H1 (cell line): ENCODE data around the gene NEO1. TPM values are rescaled to one million over a fixed set of nuclear protein-coding genes. Genes with fewer than 3 reads are reported as not detected.

Experiments
- CTCF ChIA-PET: fragments of 300-600 bp; sonication (Branson Sonifier 250); formaldehyde crosslinking; loops from one replicate; lab custom pipeline; 2021; ENCODE audit not compliant: partially characterized antibody; lab: Charles Lee
- POLR2A ChIA-PET: fragments of 300-600 bp; sonication (Branson Sonifier 250); formaldehyde crosslinking; loops from one replicate; lab custom pipeline; 2021; ENCODE audit warnings: inconsistent platforms; ENCODE audit not compliant: partially characterized antibody; lab: Charles Lee
- DNase-seq, 2 experiments: peaks; one replicate each; pipeline versions ENCODE4 v3.0.0 to v3.0.0-alpha.2; 2010 to 2022; ENCODE audit warnings: low spot score in 2 of 2, low read depth in 1 of 2, mixed read lengths in 1 of 2
- FAIRE-seq: peaks from 2 replicates; lab custom pipeline; 2011; peaks lifted over from hg19 to GRCh38; lab: Jason Lieb, UNC
- H2AFZ ChIP-seq: 2 replicates; pipeline ENCODE4 v1.8.1; 2012; ENCODE audit warnings: low read length, inconsistent platforms
- H2AK5ac ChIP-seq: 2 replicates; pipeline ENCODE4 v1.6.1; 2013; ENCODE audit warnings: low read depth, low read length
- H2BK120ac ChIP-seq: replicated peaks from 2 replicates; pipeline ENCODE3; 2013; ENCODE audit warnings: low read depth, low read length, inconsistent platforms
- H2BK12ac ChIP-seq: 2 replicates; pipeline ENCODE4 v1.6.1; 2013; ENCODE audit warnings: low read depth, low read length
- H2BK15ac ChIP-seq: 2 replicates; pipeline ENCODE4 v1.6.1; 2013; ENCODE audit warnings: low read length
- H2BK20ac ChIP-seq: 2 replicates; pipeline ENCODE4 v1.6.1; 2013; ENCODE audit warnings: low read length
- H2BK5ac ChIP-seq: 2 replicates; pipeline ENCODE4 v1.6.1; 2013; ENCODE audit warnings: low read depth, low read length
- H3K14ac ChIP-seq: 2 replicates; pipeline ENCODE4 v1.6.1; 2013; ENCODE audit warnings: inconsistent platforms; ENCODE audit not compliant: insufficient read length
- H3K18ac ChIP-seq: 2 replicates; pipeline ENCODE4 v1.6.1; 2013; ENCODE audit warnings: low read length; ENCODE audit errors: extremely low read depth
- H3K23ac ChIP-seq: 2 replicates; pipeline ENCODE4 v1.6.1; 2013; ENCODE audit warnings: inconsistent platforms; ENCODE audit not compliant: insufficient read length
- H3K23me2 ChIP-seq: 2 replicates; pipeline ENCODE4 v1.6.1; 2013; ENCODE audit warnings: low read depth, low read length
- H3K27ac ChIP-seq: 2 replicates; pipeline ENCODE4 v1.6.1; 2011; ENCODE audit warnings: low read depth, low read length, inconsistent platforms
- H3K27me3 ChIP-seq, 4 experiments: replicated peaks in 1 of 4; 1 replicate in 1 of 4; 2 replicates in 3 of 4; pipeline versions ENCODE4 v1.6.1 to v1.8.1; 2011 to 2013; ENCODE audit warnings: low read length in 3 of 4, mild to moderate bottlenecking in 3 of 4, inconsistent platforms in 2 of 4, mixed read lengths in 2 of 4, moderate library complexity in 1 of 4; ENCODE audit not compliant: control insufficient read depth in 3 of 4, insufficient read depth in 3 of 4; ENCODE audit errors: extremely low read depth in 1 of 4
- H3K36me3 ChIP-seq, 4 experiments: 2 replicates each; pipeline versions ENCODE4 v1.6.1 to v1.8.1; 2011 to 2013; ENCODE audit warnings: mild to moderate bottlenecking in 4 of 4, low read length in 3 of 4, moderate library complexity in 2 of 4, control low read depth in 1 of 4, inconsistent platforms in 1 of 4; ENCODE audit not compliant: insufficient read depth in 4 of 4, control insufficient read depth in 2 of 4
- H3K4ac ChIP-seq: replicated peaks from 2 replicates; pipeline ENCODE3; 2013; ENCODE audit warnings: low read length, low read depth, mixed read lengths, inconsistent platforms; ENCODE audit not compliant: insufficient read length
- H3K4me1 ChIP-seq, 4 experiments: replicated peaks in 1 of 4; 1 replicate in 1 of 4; 2 replicates in 3 of 4; pipeline versions ENCODE4 v1.6.1 to v1.8.1; 2011 to 2013; ENCODE audit warnings: low read length in 3 of 4, inconsistent platforms in 2 of 4, mixed read lengths in 1 of 4; ENCODE audit not compliant: insufficient read depth in 4 of 4, control insufficient read depth in 3 of 4
- H3K4me2 ChIP-seq, 2 experiments: 2 replicates each; pipeline versions ENCODE4 v1.6.1 to v1.8.1; 2011 to 2013; ENCODE audit warnings: low read depth in 2 of 2, low read length in 2 of 2, control low read depth in 1 of 2, inconsistent platforms in 1 of 2, mild to moderate bottlenecking in 1 of 2; ENCODE audit not compliant: insufficient read depth in 1 of 2
- H3K4me3 ChIP-seq, 4 experiments: fragments of 200-600, 300-600 bp in 1 of 4; sonication (generic), shearing (Covaris generic), sonication (Bioruptor Twin) in 1 of 4; 2 replicates each; pipeline versions ENCODE4 v1.5.1 to v1.8.1; 2011 to 2016; ENCODE audit warnings: low read length in 4 of 4, low read depth in 3 of 4, control low read depth in 2 of 4, inconsistent platforms in 2 of 4, mild to moderate bottlenecking in 2 of 4, mixed read lengths in 1 of 4, moderate library complexity in 1 of 4; ENCODE audit not compliant: insufficient read depth in 2 of 4; ENCODE audit errors: extremely low read depth in 1 of 4
- H3K56ac ChIP-seq: replicated peaks from 2 replicates; pipeline ENCODE3; 2013; ENCODE audit warnings: low read depth, mild to moderate bottlenecking, mixed read lengths, low read length, inconsistent platforms; ENCODE audit not compliant: insufficient read length
- H3K79me1 ChIP-seq: 2 replicates; pipeline ENCODE4 v1.6.1; 2013; ENCODE audit warnings: low read depth, low read length, control low read depth
- H3K79me2 ChIP-seq, 2 experiments: 2 replicates each; pipeline versions ENCODE4 v1.6.1 to v1.8.1; 2012 to 2013; ENCODE audit warnings: low read length in 2 of 2, mild to moderate bottlenecking in 2 of 2, inconsistent platforms in 1 of 2; ENCODE audit not compliant: insufficient read depth in 2 of 2, control insufficient read depth in 1 of 2
- H3K9ac ChIP-seq, 4 experiments: replicated peaks in 1 of 4; 1 replicate in 1 of 4; 2 replicates in 3 of 4; pipeline versions ENCODE4 v1.6.1 to v1.8.1; 2011 to 2013; ENCODE audit warnings: low read depth in 3 of 4, low read length in 3 of 4, control low read depth in 2 of 4, mild to moderate bottlenecking in 2 of 4, moderate library complexity in 2 of 4, inconsistent platforms in 1 of 4; ENCODE audit errors: extremely low read depth in 1 of 4
- H3K9me3 ChIP-seq, 2 experiments: 2 replicates each; pipeline versions ENCODE4 v1.6.1 to v1.8.1; 2012 to 2013; ENCODE audit warnings: mild to moderate bottlenecking in 2 of 2, moderate library complexity in 2 of 2, control low read depth in 1 of 2, inconsistent platforms in 1 of 2, low read depth in 1 of 2, low read length in 1 of 2, mixed read lengths in 1 of 2; ENCODE audit not compliant: insufficient read depth in 2 of 2
- H4K20me1 ChIP-seq, 2 experiments: replicated peaks in 1 of 2; 2 replicates each; pipeline versions ENCODE3 to v1.8.1; 2011 to 2013; ENCODE audit warnings: inconsistent platforms in 2 of 2, low read length in 2 of 2, mild to moderate bottlenecking in 1 of 2; ENCODE audit not compliant: insufficient read depth in 2 of 2, control insufficient read depth in 1 of 2
- H4K5ac ChIP-seq: 2 replicates; pipeline ENCODE4 v1.6.1; 2013; ENCODE audit warnings: low read length, low read depth, mixed read lengths, inconsistent platforms; ENCODE audit not compliant: insufficient read length
- H4K8ac ChIP-seq: 2 replicates; pipeline ENCODE4 v1.8.0; 2013; ENCODE audit warnings: mild to moderate bottlenecking, moderate library complexity, low read length, inconsistent platforms; ENCODE audit not compliant: insufficient read depth; ENCODE audit errors: extremely low read depth
- H4K91ac ChIP-seq: replicated peaks from 2 replicates; pipeline ENCODE3; 2013; ENCODE audit warnings: low read length, mixed read lengths, inconsistent platforms; ENCODE audit not compliant: insufficient read length
- GTF2F1 ChIP-seq: IDR thresholded peaks from 2 replicates; pipeline ENCODE4 v1.6.1; 2012; ENCODE audit warnings: low read depth, low read length, improper control_type of control experiment, borderline replicate concordance
- HDAC2 ChIP-seq, 2 experiments: fragments of 300-600 bp in 1 of 2; sonication (generic) in 1 of 2; IDR thresholded peaks; 2 replicates each; pipeline ENCODE4 v1.6.1; 2011 to 2012; ENCODE audit warnings: low read depth in 2 of 2, low read length in 2 of 2, mild to moderate bottlenecking in 2 of 2, moderate library complexity in 2 of 2, borderline replicate concordance in 1 of 2, inconsistent platforms in 1 of 2
- JUND ChIP-seq: IDR thresholded peaks from 2 replicates; pipeline ENCODE4 v1.6.1; 2011; ENCODE audit warnings: mild to moderate bottlenecking, improper control_type of control experiment, low read length
- KDM1A ChIP-seq: fragments of 200-600, 300-600 bp; sonication (generic); IDR thresholded peaks from 2 replicates; pipeline ENCODE4 v1.7.1; 2016; ENCODE audit warnings: mild to moderate bottlenecking, low read length, borderline replicate concordance
- POLR2AphosphoS5 ChIP-seq: IDR thresholded peaks from 2 replicates; pipeline ENCODE4 v1.6.1; 2011; ENCODE audit warnings: low read depth, low read length
- RBBP5 ChIP-seq: IDR thresholded peaks from 2 replicates; pipeline ENCODE4 v1.7.1; 2012; ENCODE audit warnings: low read depth, mild to moderate bottlenecking, inconsistent platforms, low read length, moderate library complexity, borderline replicate concordance
- RFX5 ChIP-seq: IDR thresholded peaks from 2 replicates; pipeline ENCODE4 v1.6.1; 2011; ENCODE audit warnings: low read depth, low read length, improper control_type of control experiment, borderline replicate concordance
- SIN3A ChIP-seq, 2 experiments: IDR thresholded peaks in 1 of 2; conservative IDR thresholded peaks in 1 of 2; 2 replicates each; pipeline ENCODE4 v1.6.1; 2011 to 2012; ENCODE audit warnings: low read length in 2 of 2, improper control_type of control experiment in 1 of 2, low read depth in 1 of 2, mild to moderate bottlenecking in 1 of 2
- SIX5 ChIP-seq: IDR thresholded peaks from 2 replicates; pipeline ENCODE4 v1.6.1; 2011; ENCODE audit warnings: mild to moderate bottlenecking, low read depth, low read length
- SP2 ChIP-seq: IDR thresholded peaks from 2 replicates; pipeline ENCODE4 v1.6.1; 2012; ENCODE audit warnings: mild to moderate bottlenecking, low read length, inconsistent platforms
- WGBS, 2 experiments: shearing (Covaris generic) in 1 of 2; methylation state at CpG; one replicate each; pipeline versions ENCODE4 v1.1.6 to v1.1.7; 2013 to 2015; ENCODE audit warnings: low lambda C conversion rate in 2 of 2, mixed read lengths in 2 of 2, inconsistent platforms in 1 of 2, low coverage in 1 of 2, missing lambda C conversion rate in 1 of 2; ENCODE audit not compliant: insufficient replicate concordance in 2 of 2, insufficient coverage in 1 of 2, insufficient read length in 1 of 2; ENCODE audit errors: extremely low coverage in 1 of 2, missing lambda C conversion rate in 1 of 2; 5-methylcytosine and 5-hydroxymethylcytosine counted together
- polyA plus RNA-seq, 7 experiments: library from polyadenylated mRNA; depleted of rRNA in 3 of 7; stranded (reverse) in 5 of 7; unstranded in 2 of 7; fragments of >200 nt in 5 of 7; fragments of 200-250 nt in 2 of 7; gene quantifications; 1 replicate in 5 of 7; 2 replicates in 1 of 7; 4 replicates in 1 of 7; pipeline versions ENCODE4 v1.2.1 to v1.2.3, GENCODE V29; 2011 to 2013; ENCODE audit warnings: missing spikeins in 2 of 7, mixed read lengths in 2 of 7
- total RNA-seq: library from RNA; stranded (reverse); fragmentation: NEBNext Ultra II Directional; extraction: Animal tissue kit (Norgen Biotek cat#: 25700); gene quantifications from 2 replicates; pipeline ENCODE4 v1.2.1, GENCODE V29; 2021

The NEO1 gene
- total and polyA plus RNA-seq, 2 of the 8 experiments (the other 6 are each of a cell fraction or from before 2014, with no cell fraction given): 36.0 to 51.0 TPM

DNA sequence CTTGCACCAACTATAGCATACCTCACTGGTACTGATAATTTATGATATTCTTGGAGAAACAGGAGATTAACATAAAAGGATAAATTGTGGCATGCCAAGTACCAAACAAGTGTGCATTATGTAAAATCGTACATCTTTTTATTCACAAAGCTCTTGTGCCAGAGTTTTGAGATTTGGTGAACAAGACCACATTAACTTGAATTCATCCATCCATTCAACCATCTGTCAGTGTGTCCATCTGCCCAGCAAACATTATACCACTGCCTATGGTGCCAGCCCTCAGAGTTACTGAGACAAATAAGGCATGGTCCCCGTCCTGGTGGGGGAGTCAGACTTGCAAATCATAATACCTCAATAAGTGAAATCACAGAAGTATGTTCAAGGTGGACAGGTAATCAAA, 17.0 kb upstream of the NEO1 start:
- Histone ChIP-seq H3K27ac (no peak overlapping the region), H3K27me3 (no peaks in the 10 kb centered on the region), H2BK15ac (no peak overlapping the region), H4K5ac (no peak overlapping the region), H3K79me2 (no peaks in the 10 kb centered on the region), H2BK120ac (no peak overlapping the region), H4K8ac (no peak overlapping the region), H4K20me1 (no peaks in the 10 kb centered on the region), H2AK5ac (no peak overlapping the region), H3K36me3 (no peaks in the 10 kb centered on the region), H3K23ac (no peak overlapping the region), H3K4me3 (no peak overlapping the region), H3K18ac (no peak overlapping the region), H3K9ac (no peak overlapping the region), H3K56ac (no peak overlapping the region), H3K14ac (no peak overlapping the region), H2BK20ac (no peak overlapping the region), H3K9me3 (no peaks in the 10 kb centered on the region; a peak in 1 of 4 replicates), H3K4me1 (no peaks in the 10 kb centered on the region), H4K91ac (no peak overlapping the region), H2AFZ (no peak overlapping the region), H3K4ac (no peak overlapping the region), H3K23me2 (no peaks in the 10 kb centered on the region), H2BK12ac (no peak overlapping the region), H3K4me2 (no peak overlapping the region), H3K79me1 (no peaks in the 10 kb centered on the region), H2BK5ac (no peak overlapping the region)
- DNase-seq: no peak
- no peak for TF ChIP-seq SIX5
- TF ChIP-seq RBBP5: no peak
- TF ChIP-seq SP2: no peak
- no peak for TF ChIP-seq POLR2AphosphoS5
- no peak for TF ChIP-seq RFX5
- no peak for TF ChIP-seq HDAC2 (IDR thresholded peaks at IDR 0.05; ENCODE audit: borderline replicate concordance in 1 of 2, low read depth in 2 of 2, low read length in 2 of 2)
- no peak for TF ChIP-seq JUND
- no peak for TF ChIP-seq SIN3A (conservative IDR thresholded peaks at IDR 0.05 in 1 of 2, IDR thresholded peaks at IDR 0.05 in 1 of 2; ENCODE audit: low read depth in 1 of 2, low read length in 2 of 2)
- TF ChIP-seq KDM1A: no peak
- no peak for TF ChIP-seq GTF2F1
- FAIRE-seq: no peak
- ChIA-PET CTCF (interaction anchor here (1.3 kb wide), 2 partner anchors 19 to 205 kb away, joined by 3 to 4 read pairs; no protein-coding TSS in a partner anchor), POLR2A (no interaction called here)
- whole genome bisulfite sequencing, 2 experiments: 97% methylated on average over 2 of the region's 2 CpGs; no CpG with 5 or more reads in 1 of the 2 experiments
